ENCODE data around the gene EIF3D.

GRCh38 chr22:36478966-36479365 is 50.0 kb downstream of the EIF3D start:
- TF ChIP-seq POLR2AphosphoS5 (IDR thresholded peaks at IDR 0.05; ENCODE audit: low read depth, low read length): no peak
- TF ChIP-seq RAD21 (IDR thresholded peaks at IDR 0.05; ENCODE audit: low read depth): no peak
- no peak for TF ChIP-seq POLR2A (IDR thresholded peaks at IDR 0.05; ENCODE audit: borderline replicate concordance, extremely low read depth, insufficient read depth, insufficient read length)
- no peak for TF ChIP-seq YY1 (IDR thresholded peaks at IDR 0.05; ENCODE audit: extremely low read depth, insufficient replicate concordance, low read depth, low read length)

All from HCT116 (cell line).